Thymus (tissue), 11 donors: ENCODE results near the gene S100A16. TPM values are rescaled to one million over a fixed set of nuclear protein-coding genes. Genes with fewer than 3 reads are reported as not detected.

Source experiments
- DNase-seq, 9 donors: peaks; one replicate each; pipeline ENCODE4 v3.0.0-alpha.2; 2013; ENCODE audit warnings: low spot score in 9 of 9, low read depth in 6 of 9, missing footprints in 1 of 9
- H3K27ac ChIP-seq, 2 donors: one replicate each; pipeline ENCODE4 v1.5.1; 2013; ENCODE audit warnings: control low read depth in 1 of 2, low read depth in 1 of 2, low read length in 1 of 2, mild to moderate bottlenecking in 1 of 2, moderate library complexity in 1 of 2
- H3K27me3 ChIP-seq, 2 donors: one replicate each; pipeline ENCODE4 v1.5.1; 2013; ENCODE audit warnings: low read length in 1 of 2; ENCODE audit not compliant: control insufficient read depth in 2 of 2, insufficient read depth in 1 of 2
- H3K36me3 ChIP-seq, 2 donors: one replicate each; pipeline ENCODE4 v1.5.1; 2013; ENCODE audit warnings: low read length in 1 of 2, mild to moderate bottlenecking in 1 of 2, moderate library complexity in 1 of 2; ENCODE audit not compliant: control insufficient read depth in 2 of 2, insufficient read depth in 2 of 2
- H3K4me1 ChIP-seq, 2 donors: one replicate each; pipeline ENCODE4 v1.5.1; 2013; ENCODE audit warnings: low read length in 2 of 2; ENCODE audit not compliant: control insufficient read depth in 2 of 2, insufficient read depth in 2 of 2
- H3K4me3 ChIP-seq, 2 donors: one replicate each; pipeline ENCODE4 v1.5.1; 2013; ENCODE audit warnings: low read length in 2 of 2, control low read depth in 1 of 2, mild to moderate bottlenecking in 1 of 2
- H3K9me3 ChIP-seq, 2 donors: one replicate each; pipeline ENCODE4 v1.5.1; 2013; ENCODE audit warnings: low read length in 1 of 2, mild to moderate bottlenecking in 1 of 2; ENCODE audit not compliant: control insufficient read depth in 2 of 2, insufficient read depth in 1 of 2
- WGBS: extraction: QIAGEN DNeasy Blood & Tissue Kit; methylation state at CpG from one replicate; pipeline ENCODE4 v1.1.7; 2013; 5-methylcytosine and 5-hydroxymethylcytosine counted together
- polyA plus RNA-seq: library from polyadenylated mRNA; stranded (reverse); fragments of 200-250 nt; gene quantifications from one replicate; pipeline ENCODE4 v1.2.3, GENCODE V29; 2013
- total RNA-seq: library from RNA; stranded (reverse); fragments of 120-200 nt; gene quantifications from one replicate; pipeline ENCODE4 v1.2.4, GENCODE V29; 2013
- donor health status: healthy.

S100A16 gene
- total and polyA plus RNA-seq, 2 donors, result 28.8 to 128 TPM

GRCh38 chr1:153615406-153615805 lies 2.5 kb upstream of the S100A16 start:
- Histone ChIP-seq H3K36me3 (no peaks in the 10 kb centered on the region), H3K4me1 (peaks cover 0 to 20% of the 10 kb centered on the region in 2 donors), H3K4me3 (peak overlapping the region in 1 of 2 donors; percentile 19), H3K9me3 (no peaks in the 10 kb centered on the region), H3K27me3 (no peaks in the 10 kb centered on the region), H3K27ac (peak overlapping the region in 1 of 2 donors; percentile 30)
- WGBS, result 95% methylated on average over 2 of the region's 2 CpGs
- no peak for DNase-seq

GRCh38 chr1:153614906-153615305 lies 2.0 kb upstream of the S100A16 start:
- WGBS, result 96% methylated on average over 7 of the region's 7 CpGs
- Histone ChIP-seq H3K9me3 (no peaks in the 10 kb centered on the region), H3K36me3 (no peaks in the 10 kb centered on the region), H3K4me1 (peaks cover 0 to 20% of the 10 kb centered on the region in 2 donors), H3K27me3 (no peaks in the 10 kb centered on the region), H3K4me3 (peak overlapping the region in 1 of 2 donors; percentile 19), H3K27ac (no peak overlapping the region)
- no peak for DNase-seq

- WGBS, result 98% methylated on average over 2 of the region's 2 CpGs
- H3K27me3 ChIP-seq, result no peaks in the 10 kb centered on the region
- no peak for DNase-seq
- peaks cover 0 to 20% of the 10 kb centered on the region in 2 donors for H3K4me1 ChIP-seq
- no peaks in the 10 kb centered on the region for H3K9me3 ChIP-seq
- H3K36me3 ChIP-seq, result no peaks in the 10 kb centered on the region
- H3K27ac ChIP-seq, result no peak overlapping the region
- peak overlapping the region in 1 of 2 donors; percentile 19 for H3K4me3 ChIP-seq
Measured at GRCh38 chr1:153614189-153614900, 1.4 kb upstream of the S100A16 start.

GRCh38 chr1:153613406-153613805 lies 469 bp upstream of the S100A16 start:
- no peak overlapping the region for H3K4me3 ChIP-seq
- no peaks in the 10 kb centered on the region for H3K27me3 ChIP-seq
- H3K9me3 ChIP-seq, result no peaks in the 10 kb centered on the region
- H3K27ac ChIP-seq, result peak overlapping the region in 1 of 2 donors; percentile 33
- no peak for DNase-seq
- 93% methylated on average over 5 of the region's 5 CpGs for WGBS
- no peaks in the 10 kb centered on the region for H3K36me3 ChIP-seq
- peaks cover 0 to 20% of the 10 kb centered on the region in 2 donors for H3K4me1 ChIP-seq

GRCh38 chr1:153612111-153612754 lies 704 bp downstream of the S100A16 start:
- no peaks in the 10 kb centered on the region for H3K9me3 ChIP-seq
- H3K27ac ChIP-seq, result peak overlapping the region; percentile 32 to 68
- H3K36me3 ChIP-seq, result no peaks in the 10 kb centered on the region
- peaks cover 0 to 9% of the 10 kb centered on the region in 2 donors for H3K4me1 ChIP-seq
- peak overlapping the region; percentile 13 to 29 for H3K4me3 ChIP-seq
- 91% methylated on average over 11 of the region's 11 CpGs for WGBS
- no peak for DNase-seq
- H3K27me3 ChIP-seq, result no peaks in the 10 kb centered on the region

GRCh38 chr1:153611356-153611755 lies 1.6 kb downstream of the S100A16 start:
- Histone ChIP-seq H3K36me3 (no peaks in the 10 kb centered on the region), H3K27ac (no peak overlapping the region), H3K9me3 (no peaks in the 10 kb centered on the region), H3K4me3 (no peak overlapping the region), H3K27me3 (no peaks in the 10 kb centered on the region), H3K4me1 (peaks cover 0 to under 1% of the 10 kb centered on the region in 2 donors)
- WGBS, result 98% methylated on average over 1 of the region's 1 CpG
- DNase-seq, result no peak

- Histone ChIP-seq H3K4me1 (no peaks in the 10 kb centered on the region), H3K4me3 (no peak overlapping the region), H3K27me3 (no peaks in the 10 kb centered on the region), H3K9me3 (no peaks in the 10 kb centered on the region), H3K27ac (no peak overlapping the region), H3K36me3 (no peaks in the 10 kb centered on the region)
- no peak for DNase-seq
- 94% methylated on average over 7 of the region's 7 CpGs for WGBS
Measured at GRCh38 chr1:153610811-153611301, 2.1 kb downstream of the S100A16 start.

- Histone ChIP-seq H3K27ac (no peak overlapping the region), H3K27me3 (no peaks in the 10 kb centered on the region), H3K36me3 (no peaks in the 10 kb centered on the region), H3K9me3 (no peaks in the 10 kb centered on the region), H3K4me1 (no peaks in the 10 kb centered on the region), H3K4me3 (no peak overlapping the region)
- no peak for DNase-seq
- WGBS, result 49% methylated on average over 4 of the region's 4 CpGs
Measured at GRCh38 chr1:153610334-153610733, 2.6 kb downstream of the S100A16 start.

GRCh38 chr1:153609585-153609907 lies 3.4 kb downstream of the S100A16 start:
- 75% methylated on average over 6 of the region's 6 CpGs for WGBS
- H3K36me3 ChIP-seq, result no peaks in the 10 kb centered on the region
- no peaks in the 10 kb centered on the region for H3K4me1 ChIP-seq
- no peaks in the 10 kb centered on the region for H3K27me3 ChIP-seq
- no peaks in the 10 kb centered on the region for H3K9me3 ChIP-seq
- H3K27ac ChIP-seq, result peak overlapping the region in 1 of 2 donors; percentile 48
- DNase-seq, result no peak
- H3K4me3 ChIP-seq, result no peak overlapping the region
